Activated CD8-positive, alpha-beta T cell treated with anti-CD3 and anti-CD28 coated beads for 36 hours (primary cell): ENCODE measurements around the gene ATP6V0B. TPM values are rescaled to one million over a fixed set of nuclear protein-coding genes. Genes with fewer than 3 reads are reported as not detected.

Experiments
- ATAC-seq: fragments of 200-7000 bp; cut with Tn5 transposase; one replicate; pipeline ENCODE4 v1.10.0; 2021; ENCODE audit warnings: mild to moderate bottlenecking, moderate library complexity
- CTCF ChIA-PET: fragments of 350-600 bp; sonication (Branson Sonifier 250); formaldehyde crosslinking; loops from one replicate; lab custom pipeline; 2021; ENCODE audit warnings: antibody characterized with exemption; lab: Charles Lee
- POLR2A ChIA-PET: fragments of 350-600 bp; sonication (Branson Sonifier 250); formaldehyde crosslinking; loops from one replicate; lab custom pipeline; 2021; ENCODE audit warnings: antibody characterized with exemption; lab: Charles Lee
- DNase-seq: peaks from one replicate; pipeline ENCODE4 v3.0.0-alpha.2; 2020
- H3K27ac Mint-ChIP-seq: one replicate; pipeline ENCODE4 v1.8.0; 2021; ENCODE audit warnings: mild to moderate bottlenecking, mixed read lengths
- H3K27me3 Mint-ChIP-seq: one replicate; pipeline ENCODE4 v1.8.0; 2021; ENCODE audit warnings: mixed read lengths
- H3K36me3 Mint-ChIP-seq: one replicate; pipeline ENCODE4 v1.8.0; 2021; ENCODE audit warnings: low read depth, mixed read lengths
- H3K4me1 Mint-ChIP-seq: one replicate; pipeline ENCODE4 v1.8.0; 2021; ENCODE audit warnings: low read depth, mixed read lengths
- H3K4me3 Mint-ChIP-seq: one replicate; pipeline ENCODE4 v1.8.0; 2021; ENCODE audit warnings: mild to moderate bottlenecking, moderate library complexity, mixed read lengths
- H3K9me3 Mint-ChIP-seq: one replicate; pipeline ENCODE4 v1.8.0; 2021; ENCODE audit warnings: mixed read lengths
- CTCF ChIP-seq: fragments of 200-600 bp; IDR thresholded peaks from one replicate; pipeline ENCODE4 v1.8.0; 2022; ENCODE audit warnings: antibody characterized with exemption, mild to moderate bottlenecking
- intact Hi-C: fragments of 100-400 bp; cut with micrococcal nuclease; formaldehyde crosslinking; loops from one replicate; pipeline ENCODE4 v1.10.0; 2022
- total RNA-seq, 2 experiments: library from RNA; stranded (reverse); gene quantifications; one replicate each; pipeline ENCODE4 v1.2.3, GENCODE V29; 2021

The ATP6V0B gene
- total RNA-seq, 2 experiments from 2014 or later = 67.6 to 75.5 TPM

GRCh38 chr1:43978264-43978550, 3.4 kb downstream of the ATP6V0B start:
- Mint-ChIP-seq H3K4me3 (peak overlapping the region; percentile 78), H3K4me1 (peaks cover 47% of the 10 kb centered on the region), H3K9me3 (no peaks in the 10 kb centered on the region), H3K27ac (peak overlapping the region; percentile 65), H3K36me3 (peaks cover 48% of the 10 kb centered on the region), H3K27me3 (no peaks in the 10 kb centered on the region)
- POLR2A ChIA-PET = interaction anchor here (0.8 to 1.3 kb wide), 4 partner anchors 9 to 69 kb away, joined by 3 read pairs; no protein-coding TSS in a partner anchor
- CTCF ChIA-PET = interaction anchor here (0.9 to 1.3 kb wide), 3 partner anchors 27 to 44 kb away, joined by 3 to 5 read pairs (median 3); partner anchors contain the start of gene IPO13
- DNase-seq = no peak
- TF ChIP-seq CTCF = no peak
- no peak for ATAC-seq
- intact Hi-C loops = no loop called here

- peaks cover 43% of the 10 kb centered on the region for H3K4me1 Mint-ChIP-seq
- intact Hi-C loops = no loop called here
- ChIA-PET CTCF (interaction anchor here (0.9 to 1.3 kb wide), 3 partner anchors 26 to 44 kb away, joined by 3 to 5 read pairs (median 3); partner anchors contain the start of gene IPO13), POLR2A (interaction anchor here (0.9 kb wide), 2 partner anchors 15 to 69 kb away, joined by 3 read pairs; no protein-coding TSS in a partner anchor)
- peak within 1 kb of the TSS; percentile 86 for H3K4me3 Mint-ChIP-seq
- no peak for TF ChIP-seq CTCF
- ATAC-seq (peak; percentile 9), DNase-seq (peak; percentile 47)
- no peaks in the 10 kb centered on the region for H3K9me3 Mint-ChIP-seq
- peaks cover 43% of the 10 kb centered on the region for H3K36me3 Mint-ChIP-seq
- H3K27ac Mint-ChIP-seq = peak within 1 kb of the TSS; percentile 80
- no peaks in the 10 kb centered on the region for H3K27me3 Mint-ChIP-seq
Measured at GRCh38 chr1:43978551-43979260, 3.9 kb downstream of the ATP6V0B start, which contains the start of gene B4GALT2. Gene B4GALT2 (plus strand): TSS chr1:43979210. CDS start chr1:43981161, 1,951 bp downstream.

GRCh38 chr1:43979261-43979527, 4.4 kb downstream of the ATP6V0B start:
- H3K36me3 Mint-ChIP-seq = peaks cover 40% of the 10 kb centered on the region

GRCh38 chr1:43979528-43980254, 4.9 kb downstream of the ATP6V0B start:
- Mint-ChIP-seq H3K36me3 (peaks cover 40% of the 10 kb centered on the region), H3K27me3 (no peaks in the 10 kb centered on the region), H3K4me3 (peak overlapping the region; percentile 86), H3K27ac (peak overlapping the region; percentile 80), H3K4me1 (peaks cover 36% of the 10 kb centered on the region), H3K9me3 (no peaks in the 10 kb centered on the region)
- TF ChIP-seq CTCF = no peak
- ChIA-PET POLR2A (interaction anchor here (1.2 kb wide), 1 partner anchor 31 kb away, joined by 4 read pairs; no protein-coding TSS in a partner anchor), CTCF (no interaction called here)
- ATAC-seq = no peak
- DNase-seq = peak; percentile 48
- intact Hi-C loops = no loop called here

More at GRCh38 chr1:43979261-43979527, 4.4 kb downstream of the ATP6V0B start:
- Mint-ChIP-seq H3K9me3 (no peaks in the 10 kb centered on the region), H3K27ac (no peak overlapping the region), H3K4me3 (no peak overlapping the region), H3K27me3 (no peaks in the 10 kb centered on the region), H3K4me1 (peaks cover 38% of the 10 kb centered on the region)
- POLR2A ChIA-PET = interaction anchor here (1.2 kb wide), 1 partner anchor 30 kb away, joined by 4 read pairs; no protein-coding TSS in a partner anchor
- DNase-seq (no peak), ATAC-seq (no peak)
- CTCF ChIA-PET = no interaction called here
- no peak for TF ChIP-seq CTCF
- intact Hi-C loops = no loop called here
